ENCODE results near the gene NUPR1. TPM values are rescaled to one million over a fixed set of nuclear protein-coding genes. Genes with fewer than 3 reads are reported as not detected.
"Not testable (repeated sequence)": the region's sequence is repeated elsewhere in the genome, so short reads cannot be mapped to it uniquely, and the experiment has no call there.

Gene NUPR1
- polyA plus RNA-seq, 1 donor from 2014 or later = not detected

GRCh38 chr16:28500476-28501180, 38.1 kb downstream of the NUPR1 start:
- H3K9me3 ChIP-seq (ENCODE audit: low read length); H3F3A ChIP-seq (ENCODE audit: insufficient read depth, low read length, poor library complexity, severe bottlenecking); H4K20me1 ChIP-seq (ENCODE audit: insufficient read depth); H3K4me2 ChIP-seq (ENCODE audit: low read length); H3K9ac ChIP-seq (ENCODE audit: low read length); H3K79me2 ChIP-seq (replicated peaks; ENCODE audit: insufficient read depth, low read length); H3K27me3 ChIP-seq (ENCODE audit: insufficient read depth, low read depth, low read length); H2AFZ ChIP-seq (ENCODE audit: low read depth, low read length); H3K9me2 ChIP-seq (ENCODE audit: insufficient read depth, low read length); H3K27ac ChIP-seq (ENCODE audit: low read length); H3K4me3 ChIP-seq (ENCODE audit: low read length); H3K36me3 ChIP-seq (ENCODE audit: insufficient read depth, low read length): not testable (repeated sequence)

GRCh38 chr16:28499854-28500253, 38.9 kb downstream of the NUPR1 start:
- TF ChIP-seq CTCF (IDR thresholded peaks at IDR 0.05; ENCODE audit: poor library complexity, severe bottlenecking) (no peak), TAF1 (IDR thresholded peaks at IDR 0.05; ENCODE audit: low read depth) (no peak), REST (IDR thresholded peaks at IDR 0.05; ENCODE audit: borderline replicate concordance) (no peak), EP300 (conservative IDR thresholded peaks at IDR 0.05; ENCODE audit: poor library complexity, severe bottlenecking) (no peak), EZH2 (IDR thresholded peaks at IDR 0.05; ENCODE audit: borderline replicate concordance, insufficient read depth, low read length, poor library complexity, severe bottlenecking) (no peak), SMC3 (conservative IDR thresholded peaks at IDR 0.05; ENCODE audit: poor library complexity) (no peak), RAD21 (conservative IDR thresholded peaks at IDR 0.05) (no peak), POLR2AphosphoS5 (IDR thresholded peaks at IDR 0.05) (no peak), MXI1 (conservative IDR thresholded peaks at IDR 0.05; ENCODE audit: poor library complexity, severe bottlenecking) (no peak)
- no peaks in the 10 kb centered on the region for H3K36me3 ChIP-seq (ENCODE audit: insufficient read depth, low read length)
- H4K20me1 ChIP-seq (ENCODE audit: insufficient read depth) = no peaks in the 10 kb centered on the region
- no peaks in the 10 kb centered on the region for H3F3A ChIP-seq (ENCODE audit: insufficient read depth, low read length, poor library complexity, severe bottlenecking)
- no peaks in the 10 kb centered on the region for H3K27me3 ChIP-seq (ENCODE audit: insufficient read depth, low read depth, low read length)
- no peaks in the 10 kb centered on the region for H3K79me2 ChIP-seq (replicated peaks; ENCODE audit: insufficient read depth, low read length)
- no peaks in the 10 kb centered on the region for H3K9me2 ChIP-seq (ENCODE audit: insufficient read depth, low read length)
- H2AFZ ChIP-seq (ENCODE audit: low read depth, low read length) = no peak overlapping the region
- no peak overlapping the region for H3K4me3 ChIP-seq (ENCODE audit: low read length)
- no peak overlapping the region for H3K27ac ChIP-seq (ENCODE audit: low read length)
- no peaks in the 10 kb centered on the region for H3K9me3 ChIP-seq (ENCODE audit: low read length)
- H3K4me2 ChIP-seq (ENCODE audit: low read length) = no peak overlapping the region
- H3K9ac ChIP-seq (ENCODE audit: low read length) = no peak overlapping the region
